ENCODE measurements around the gene BICD1.

Gene BICD1

GRCh38 chr12:32377344-32378055 lies 270.9 kb downstream of the BICD1 start:
- no peaks in the 10 kb centered on the region for H3K27me3 ChIP-seq (replicated peaks; ENCODE audit: control insufficient read depth, insufficient read depth, low read length, poor library complexity, severe bottlenecking)
- no peaks in the 10 kb centered on the region for H3K4me1 ChIP-seq (ENCODE audit: control insufficient read depth, insufficient read depth, low read length, poor library complexity, severe bottlenecking)
- no peak overlapping the region for H3K4me3 ChIP-seq (ENCODE audit: insufficient read depth, low read depth, low read length, poor library complexity, severe bottlenecking)
- no peak overlapping the region for H3K27ac ChIP-seq (ENCODE audit: insufficient read depth, low read length, poor library complexity, severe bottlenecking)
- no peaks in the 10 kb centered on the region for H3K9me3 ChIP-seq (ENCODE audit: control insufficient read depth, low read length)
- DNase-seq = no peak
- no peaks in the 10 kb centered on the region for H3K36me3 ChIP-seq (ENCODE audit: control insufficient read depth, insufficient read depth, low read length)

- H3K9me3 ChIP-seq (ENCODE audit: control insufficient read depth, low read length) = no peaks in the 10 kb centered on the region
- H3K27ac ChIP-seq (ENCODE audit: insufficient read depth, low read length, poor library complexity, severe bottlenecking) = no peak overlapping the region
- H3K36me3 ChIP-seq (ENCODE audit: control insufficient read depth, insufficient read depth, low read length) = no peaks in the 10 kb centered on the region
- H3K27me3 ChIP-seq (replicated peaks; ENCODE audit: control insufficient read depth, insufficient read depth, low read length, poor library complexity, severe bottlenecking) = no peaks in the 10 kb centered on the region
- no peaks in the 10 kb centered on the region for H3K4me1 ChIP-seq (ENCODE audit: control insufficient read depth, insufficient read depth, low read length, poor library complexity, severe bottlenecking)
- no peak overlapping the region for H3K4me3 ChIP-seq (ENCODE audit: insufficient read depth, low read depth, low read length, poor library complexity, severe bottlenecking)
- no peak for DNase-seq
These were observed 272.6 kb downstream of the BICD1 start for GRCh38 chr12:32379213-32379612.

- no peaks in the 10 kb centered on the region for H3K27me3 ChIP-seq (replicated peaks; ENCODE audit: control insufficient read depth, insufficient read depth, low read length, poor library complexity, severe bottlenecking)
- H3K27ac ChIP-seq (ENCODE audit: insufficient read depth, low read length, poor library complexity, severe bottlenecking) = no peak overlapping the region
- no peaks in the 10 kb centered on the region for H3K9me3 ChIP-seq (ENCODE audit: control insufficient read depth, low read length)
- no peaks in the 10 kb centered on the region for H3K36me3 ChIP-seq (ENCODE audit: control insufficient read depth, insufficient read depth, low read length)
- no peak for DNase-seq
- H3K4me3 ChIP-seq (ENCODE audit: insufficient read depth, low read depth, low read length, poor library complexity, severe bottlenecking) = no peak overlapping the region
- no peaks in the 10 kb centered on the region for H3K4me1 ChIP-seq (ENCODE audit: control insufficient read depth, insufficient read depth, low read length, poor library complexity, severe bottlenecking)
These were observed 273.0 kb downstream of the BICD1 start for GRCh38 chr12:32379667-32380066.

DNA sequence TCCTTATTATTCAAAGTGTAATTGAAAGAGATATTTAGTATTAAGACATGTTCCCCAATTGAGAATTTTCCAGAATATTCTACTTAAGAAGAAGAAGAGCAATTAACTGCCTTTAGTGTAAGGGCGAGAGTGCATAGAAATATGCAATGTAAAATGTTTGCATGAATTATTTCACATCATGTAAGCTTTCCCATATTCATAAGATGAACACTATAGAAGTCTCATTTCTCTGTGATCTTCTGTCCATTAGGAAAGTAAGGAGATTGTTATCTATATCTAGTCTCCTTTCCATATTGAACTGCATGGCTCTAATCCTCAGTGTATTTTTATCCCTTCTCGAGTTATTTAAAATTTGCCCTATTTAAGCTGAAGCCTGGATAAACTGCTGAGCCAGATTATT lies 275.6 kb downstream of the BICD1 start:
- no peak overlapping the region for H3K27ac ChIP-seq (ENCODE audit: insufficient read depth, low read length, poor library complexity, severe bottlenecking)
- H3K27me3 ChIP-seq (replicated peaks; ENCODE audit: control insufficient read depth, insufficient read depth, low read length, poor library complexity, severe bottlenecking) = no peaks in the 10 kb centered on the region
- no peak overlapping the region for H3K4me3 ChIP-seq (ENCODE audit: insufficient read depth, low read depth, low read length, poor library complexity, severe bottlenecking)
- no peaks in the 10 kb centered on the region for H3K4me1 ChIP-seq (ENCODE audit: control insufficient read depth, insufficient read depth, low read length, poor library complexity, severe bottlenecking)
- H3K36me3 ChIP-seq (ENCODE audit: control insufficient read depth, insufficient read depth, low read length) = no peaks in the 10 kb centered on the region
- H3K9me3 ChIP-seq (ENCODE audit: control insufficient read depth, low read length) = no peaks in the 10 kb centered on the region
- DNase-seq = no peak

- Histone ChIP-seq H3K9me3 (ENCODE audit: control insufficient read depth, low read length) (no peaks in the 10 kb centered on the region), H3K4me3 (ENCODE audit: insufficient read depth, low read depth, low read length, poor library complexity, severe bottlenecking) (peak overlapping the region; percentile 37), H3K4me1 (ENCODE audit: control insufficient read depth, insufficient read depth, low read length, poor library complexity, severe bottlenecking) (peaks cover 4% of the 10 kb centered on the region), H3K27me3 (replicated peaks; ENCODE audit: control insufficient read depth, insufficient read depth, low read length, poor library complexity, severe bottlenecking) (no peaks in the 10 kb centered on the region), H3K36me3 (ENCODE audit: control insufficient read depth, insufficient read depth, low read length) (no peaks in the 10 kb centered on the region), H3K27ac (ENCODE audit: insufficient read depth, low read length, poor library complexity, severe bottlenecking) (no peak overlapping the region)
- DNase-seq = no peak
These were observed 284.0 kb downstream of the BICD1 start for GRCh38 chr12:32390572-32391219.

DNA sequence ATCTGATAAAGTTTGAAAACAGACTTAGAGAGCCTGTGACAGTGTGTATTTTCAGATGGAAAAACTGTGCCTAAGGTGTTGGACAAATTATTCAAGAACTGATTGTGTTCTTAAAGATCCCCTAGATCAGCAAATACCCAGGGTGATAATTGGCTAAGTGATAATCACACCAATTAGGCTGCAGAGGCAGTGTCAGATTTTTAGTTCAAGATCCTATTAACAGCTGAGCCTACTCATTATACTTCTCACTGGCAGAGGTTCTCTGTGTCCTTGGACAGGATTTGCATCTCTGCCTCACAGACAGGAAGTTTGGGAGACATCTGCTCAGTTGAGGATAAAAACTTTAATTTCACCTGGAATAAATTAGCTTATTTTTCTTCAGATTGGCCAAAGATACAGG lies 288.4 kb downstream of the BICD1 start:
- Histone ChIP-seq H3K4me1 (ENCODE audit: control insufficient read depth, insufficient read depth, low read length, poor library complexity, severe bottlenecking) (peaks cover 10% of the 10 kb centered on the region), H3K4me3 (ENCODE audit: insufficient read depth, low read depth, low read length, poor library complexity, severe bottlenecking) (no peak overlapping the region), H3K27me3 (replicated peaks; ENCODE audit: control insufficient read depth, insufficient read depth, low read length, poor library complexity, severe bottlenecking) (peaks cover 3% of the 10 kb centered on the region)

DNA sequence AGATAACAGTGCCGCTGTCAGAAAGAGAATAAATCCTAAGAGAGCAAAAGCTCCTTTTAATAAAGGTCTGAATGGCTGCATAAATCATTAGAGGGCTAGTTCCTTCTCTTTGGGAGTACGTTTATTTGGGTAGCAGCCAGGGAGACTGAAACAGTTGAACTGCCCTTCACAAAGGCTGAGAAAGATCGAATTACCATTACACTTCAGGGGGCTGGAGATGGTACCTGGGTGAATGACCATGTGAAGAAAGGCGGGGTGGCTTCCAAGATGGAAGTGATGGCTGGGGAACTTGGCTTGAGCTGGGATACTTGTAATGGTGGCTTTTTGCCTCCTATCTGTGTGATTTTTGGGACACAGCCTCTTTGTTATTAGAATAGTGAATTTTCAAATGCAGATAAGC lies 291.0 kb downstream of the BICD1 start:
- H3K36me3 ChIP-seq (ENCODE audit: control insufficient read depth, insufficient read depth, low read length) = no peaks in the 10 kb centered on the region
- H3K9me3 ChIP-seq (ENCODE audit: control insufficient read depth, low read length) = no peaks in the 10 kb centered on the region
- H3K4me3 ChIP-seq (ENCODE audit: insufficient read depth, low read depth, low read length, poor library complexity, severe bottlenecking) = no peak overlapping the region
- no peak overlapping the region for H3K27ac ChIP-seq (ENCODE audit: insufficient read depth, low read length, poor library complexity, severe bottlenecking)
- H3K4me1 ChIP-seq (ENCODE audit: control insufficient read depth, insufficient read depth, low read length, poor library complexity, severe bottlenecking) = peaks cover 9% of the 10 kb centered on the region
- no peak for DNase-seq
- peaks cover 7% of the 10 kb centered on the region for H3K27me3 ChIP-seq (replicated peaks; ENCODE audit: control insufficient read depth, insufficient read depth, low read length, poor library complexity, severe bottlenecking)

More for the DNA sequence above, 288.4 kb downstream of the BICD1 start:
- DNase-seq = no peak
- Histone ChIP-seq H3K27ac (ENCODE audit: insufficient read depth, low read length, poor library complexity, severe bottlenecking) (no peak overlapping the region), H3K9me3 (ENCODE audit: control insufficient read depth, low read length) (no peaks in the 10 kb centered on the region), H3K36me3 (ENCODE audit: control insufficient read depth, insufficient read depth, low read length) (no peaks in the 10 kb centered on the region)

DNA sequence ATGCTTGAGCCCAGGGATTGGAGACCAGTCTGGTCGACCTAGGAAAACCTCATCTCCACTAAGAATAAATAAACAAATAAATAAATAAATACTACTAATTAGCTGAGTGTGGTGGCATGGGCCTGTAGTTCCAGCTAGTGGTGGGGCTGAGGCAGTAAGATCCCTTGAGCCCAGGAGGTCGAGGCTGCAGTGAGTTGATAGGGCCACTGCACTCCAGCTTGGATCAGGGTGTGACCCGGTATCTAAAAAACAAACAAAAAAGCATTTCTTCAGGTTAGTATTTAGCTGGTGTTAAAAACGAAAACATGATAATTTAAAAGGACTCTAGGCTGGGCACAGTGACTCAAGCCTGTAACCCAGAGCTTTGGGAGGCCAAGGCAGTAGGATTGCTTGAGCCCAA lies 291.5 kb downstream of the BICD1 start:
- H3K9me3 ChIP-seq (ENCODE audit: control insufficient read depth, low read length) = no peaks in the 10 kb centered on the region
- no peaks in the 10 kb centered on the region for H3K36me3 ChIP-seq (ENCODE audit: control insufficient read depth, insufficient read depth, low read length)
- H3K4me1 ChIP-seq (ENCODE audit: control insufficient read depth, insufficient read depth, low read length, poor library complexity, severe bottlenecking) = peaks cover 9% of the 10 kb centered on the region
- H3K4me3 ChIP-seq (ENCODE audit: insufficient read depth, low read depth, low read length, poor library complexity, severe bottlenecking) = no peak overlapping the region
- no peak for DNase-seq
- no peak overlapping the region for H3K27ac ChIP-seq (ENCODE audit: insufficient read depth, low read length, poor library complexity, severe bottlenecking)
- peaks cover 7% of the 10 kb centered on the region for H3K27me3 ChIP-seq (replicated peaks; ENCODE audit: control insufficient read depth, insufficient read depth, low read length, poor library complexity, severe bottlenecking)

DNA sequence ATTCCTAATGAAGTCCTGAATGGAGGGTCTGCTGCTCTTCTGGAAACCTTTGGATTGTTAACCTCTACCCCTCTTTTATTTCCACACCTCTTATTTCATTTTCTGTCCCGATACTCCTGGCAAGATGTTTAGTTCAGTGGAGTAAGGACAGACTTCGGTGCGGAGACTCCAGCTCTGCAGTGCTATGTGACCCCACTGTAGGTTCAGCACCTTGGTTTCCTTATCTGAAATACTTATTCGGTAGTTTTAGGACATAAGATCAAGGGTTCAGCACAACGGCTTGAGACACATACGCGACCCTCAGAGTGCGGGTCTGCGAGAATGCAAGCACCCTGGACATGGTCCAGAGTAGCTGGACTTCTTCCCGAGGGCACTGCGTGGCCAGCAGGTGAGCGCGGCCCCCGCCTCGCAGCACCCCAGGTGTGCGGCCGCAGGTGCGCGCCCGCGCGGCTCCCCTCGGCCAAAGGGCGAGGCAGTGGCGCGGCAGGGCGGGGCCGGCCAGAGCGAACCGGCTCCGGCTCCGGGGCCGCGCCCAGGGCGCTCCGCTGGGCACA lies 292.2 kb downstream of the BICD1 start:
- no peak for DNase-seq
- Histone ChIP-seq H3K27ac (ENCODE audit: insufficient read depth, low read length, poor library complexity, severe bottlenecking) (no peak overlapping the region), H3K4me1 (ENCODE audit: control insufficient read depth, insufficient read depth, low read length, poor library complexity, severe bottlenecking) (peaks cover 9% of the 10 kb centered on the region), H3K9me3 (ENCODE audit: control insufficient read depth, low read length) (no peaks in the 10 kb centered on the region), H3K4me3 (ENCODE audit: insufficient read depth, low read depth, low read length, poor library complexity, severe bottlenecking) (peak overlapping the region; percentile 67), H3K27me3 (replicated peaks; ENCODE audit: control insufficient read depth, insufficient read depth, low read length, poor library complexity, severe bottlenecking) (peaks cover 7% of the 10 kb centered on the region), H3K36me3 (ENCODE audit: control insufficient read depth, insufficient read depth, low read length) (no peaks in the 10 kb centered on the region)

GRCh38 chr12:32399370-32400113 lies 292.9 kb downstream of the BICD1 start, which contains the start of gene FGD4:
TSS of gene FGD4 (plus strand) at chr12:32399558.
- peak in 2 of 3 donors; percentile 18 to 29 for DNase-seq
- peaks cover 7% of the 10 kb centered on the region for H3K27me3 ChIP-seq (replicated peaks; ENCODE audit: control insufficient read depth, insufficient read depth, low read length, poor library complexity, severe bottlenecking)
- no peaks in the 10 kb centered on the region for H3K9me3 ChIP-seq (ENCODE audit: control insufficient read depth, low read length)
- no peak within 1 kb of the TSS for H3K27ac ChIP-seq (ENCODE audit: insufficient read depth, low read length, poor library complexity, severe bottlenecking)
- H3K4me1 ChIP-seq (ENCODE audit: control insufficient read depth, insufficient read depth, low read length, poor library complexity, severe bottlenecking) = peaks cover 9% of the 10 kb centered on the region
- peak within 1 kb of the TSS; percentile 67 for H3K4me3 ChIP-seq (ENCODE audit: insufficient read depth, low read depth, low read length, poor library complexity, severe bottlenecking)
- H3K36me3 ChIP-seq (ENCODE audit: control insufficient read depth, insufficient read depth, low read length) = no peaks in the 10 kb centered on the region

Data from effector memory CD4-positive, alpha-beta T cell (primary cell).